GM18502 (cell line): ENCODE measurements around the gene FLVCR2.
"Not testable (repeated sequence)": the region's sequence is repeated elsewhere in the genome, so short reads cannot be mapped to it uniquely, and the experiment has no call there.

Source experiments
- ATAC-seq: cut with Tn5 transposase; IDR thresholded peaks from one replicate; pipeline ENCODE4 v1.9.1; 2021; ENCODE audit warnings: mild to moderate bottlenecking; ENCODE audit not compliant: unreplicated experiment, poor library complexity

The FLVCR2 gene

GRCh38 chr14:75589931-75590330 is 11.5 kb downstream of the FLVCR2 start:
- ATAC-seq: no peak

- ATAC-seq: no peak
Observed at GRCh38 chr14:75591331-75591946, 13.0 kb downstream of the FLVCR2 start.

DNA sequence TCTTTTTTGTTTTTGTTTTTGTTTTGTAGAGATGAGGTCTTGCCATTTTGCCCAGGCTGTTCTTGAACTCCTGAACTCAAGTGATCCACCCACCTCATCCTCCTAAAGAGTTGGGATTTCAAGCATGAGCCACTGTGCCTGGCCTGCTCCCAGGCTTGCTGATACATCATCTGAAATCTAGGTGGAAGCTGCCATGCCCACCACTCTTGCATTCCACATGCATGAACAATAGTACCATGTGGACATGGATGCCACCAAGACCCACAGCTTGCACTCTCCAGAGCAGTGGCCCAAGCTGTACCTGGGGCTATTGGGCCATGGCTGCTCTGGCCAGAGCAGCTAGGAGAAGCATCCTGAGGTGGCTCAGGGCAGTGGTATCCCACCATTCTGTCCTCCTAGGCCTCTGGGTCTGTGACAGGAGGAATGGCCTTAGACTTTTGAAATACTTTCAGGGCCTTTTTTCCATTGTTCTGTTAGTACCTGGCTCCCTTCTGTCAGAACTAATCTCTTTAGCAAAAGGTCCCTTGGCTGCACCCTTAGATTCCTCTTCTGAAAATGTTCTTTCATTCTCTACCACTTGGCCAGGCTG is 13.7 kb downstream of the FLVCR2 start:
- ATAC-seq: no peak

DNA sequence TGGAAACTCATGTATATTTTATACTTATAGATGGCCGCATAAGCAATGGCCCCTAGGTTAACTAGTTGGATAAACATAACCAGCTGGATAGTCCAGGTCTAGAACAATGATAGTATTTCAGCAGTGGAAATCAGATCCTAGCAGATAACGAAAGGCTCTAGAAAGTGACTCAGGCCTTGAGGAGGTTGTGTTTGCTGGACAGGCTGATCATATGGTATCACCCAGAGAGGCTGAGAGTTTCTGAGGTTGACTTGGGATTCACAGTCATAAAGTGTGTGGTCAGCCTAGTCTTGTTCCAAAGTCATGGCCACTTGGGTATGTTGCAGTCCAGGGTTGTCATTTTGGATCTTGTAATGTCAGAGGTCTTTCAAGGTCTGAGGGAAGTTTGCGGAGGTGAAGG is 16.8 kb downstream of the FLVCR2 start:
- ATAC-seq: no peak

GRCh38 chr14:75597149-75597548 is 18.7 kb downstream of the FLVCR2 start:
- no peak for ATAC-seq

- ATAC-seq: not testable (repeated sequence)
Observed at GRCh38 chr14:75600100-75600499, 21.7 kb downstream of the FLVCR2 start.

GRCh38 chr14:75601061-75601460 is 22.6 kb downstream of the FLVCR2 start:
- ATAC-seq: not testable (repeated sequence)

- no peak for ATAC-seq
Observed at GRCh38 chr14:75602503-75602902, 24.1 kb downstream of the FLVCR2 start.

DNA sequence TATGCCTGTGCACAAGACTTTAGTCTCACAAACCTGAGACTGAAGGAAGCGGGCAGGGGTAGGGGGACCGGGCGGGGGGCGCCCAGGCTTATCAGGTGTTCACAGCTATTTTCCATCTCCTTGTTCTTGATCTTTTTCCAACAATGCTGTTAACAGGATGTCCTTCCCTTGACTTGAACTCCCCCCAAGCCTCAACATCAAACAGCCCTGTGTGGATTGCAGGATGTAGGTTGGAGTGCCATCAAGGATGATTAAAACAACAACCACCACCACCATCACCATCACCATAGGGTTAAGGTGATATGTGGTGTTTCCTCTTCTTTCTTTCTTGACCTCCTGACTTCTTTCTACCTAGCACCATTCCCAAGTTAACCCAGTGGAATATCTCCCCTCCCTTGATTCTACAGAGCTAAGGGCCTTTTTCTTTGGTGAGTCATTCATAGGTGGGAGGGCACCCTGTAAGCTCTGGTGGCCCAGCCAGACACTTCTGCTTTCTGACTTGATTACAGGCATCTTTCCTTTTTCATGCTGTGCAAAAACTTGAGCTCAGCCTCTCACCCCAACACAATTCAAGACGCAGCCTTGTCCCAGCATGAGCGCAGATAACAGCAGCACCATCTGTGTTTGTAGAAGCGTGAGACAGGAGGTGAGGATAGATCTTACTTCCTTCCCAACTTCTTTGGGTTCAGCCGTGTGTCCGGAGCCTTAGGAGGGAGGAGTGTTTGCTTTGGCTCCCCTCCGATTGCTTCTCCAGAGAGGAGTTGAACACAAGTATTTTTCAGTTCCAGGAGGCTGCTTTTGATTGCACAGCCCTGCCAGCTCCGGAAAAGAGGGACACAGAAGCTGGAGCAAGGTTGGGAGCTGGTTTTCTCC is 26.8 kb downstream of the FLVCR2 start:
- no peak for ATAC-seq

DNA sequence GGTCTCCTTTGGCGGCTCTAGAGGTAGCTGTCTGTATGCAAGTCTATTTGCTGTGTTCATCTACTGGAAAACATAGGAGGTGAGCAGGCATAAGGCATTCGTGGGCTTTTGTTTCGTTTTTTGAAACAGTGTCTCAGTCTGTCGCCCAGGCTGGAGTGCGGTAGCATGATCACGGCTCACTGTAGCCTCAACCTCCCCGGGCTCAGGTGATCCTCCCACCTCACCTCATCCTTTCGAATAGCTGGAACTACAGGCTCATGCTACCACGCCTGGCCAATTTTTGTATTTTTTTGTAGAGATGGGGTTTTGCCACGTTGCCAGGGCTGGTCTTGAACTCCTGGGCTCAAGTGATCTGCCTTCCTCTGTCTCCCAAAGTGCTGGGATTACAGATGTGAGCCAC is 27.5 kb downstream of the FLVCR2 start:
- ATAC-seq: no peak

GRCh38 chr14:75607044-75607443 is 28.6 kb downstream of the FLVCR2 start:
- no peak for ATAC-seq

GRCh38 chr14:75607842-75608640 is 29.6 kb downstream of the FLVCR2 start:
- ATAC-seq: no peak

DNA sequence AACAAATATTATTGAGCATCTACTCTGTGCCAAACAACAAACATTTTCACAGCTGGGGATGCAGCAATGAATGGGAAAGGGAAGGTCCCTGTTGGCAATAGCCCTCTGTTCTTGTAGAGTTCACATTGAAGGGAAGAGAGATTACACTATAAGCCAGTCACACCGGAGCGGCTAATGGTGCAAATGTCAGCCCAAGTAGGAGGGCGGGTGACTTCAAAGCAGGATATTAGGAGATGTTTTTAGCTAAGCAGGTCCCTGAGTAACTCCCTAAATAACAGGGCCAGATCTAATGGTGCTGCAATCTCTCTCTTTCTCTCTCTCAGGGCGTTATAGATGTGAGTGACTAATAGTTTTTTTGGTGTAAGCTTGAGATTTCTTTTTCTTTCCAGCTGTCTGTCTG is 30.7 kb downstream of the FLVCR2 start:
- no peak for ATAC-seq

DNA sequence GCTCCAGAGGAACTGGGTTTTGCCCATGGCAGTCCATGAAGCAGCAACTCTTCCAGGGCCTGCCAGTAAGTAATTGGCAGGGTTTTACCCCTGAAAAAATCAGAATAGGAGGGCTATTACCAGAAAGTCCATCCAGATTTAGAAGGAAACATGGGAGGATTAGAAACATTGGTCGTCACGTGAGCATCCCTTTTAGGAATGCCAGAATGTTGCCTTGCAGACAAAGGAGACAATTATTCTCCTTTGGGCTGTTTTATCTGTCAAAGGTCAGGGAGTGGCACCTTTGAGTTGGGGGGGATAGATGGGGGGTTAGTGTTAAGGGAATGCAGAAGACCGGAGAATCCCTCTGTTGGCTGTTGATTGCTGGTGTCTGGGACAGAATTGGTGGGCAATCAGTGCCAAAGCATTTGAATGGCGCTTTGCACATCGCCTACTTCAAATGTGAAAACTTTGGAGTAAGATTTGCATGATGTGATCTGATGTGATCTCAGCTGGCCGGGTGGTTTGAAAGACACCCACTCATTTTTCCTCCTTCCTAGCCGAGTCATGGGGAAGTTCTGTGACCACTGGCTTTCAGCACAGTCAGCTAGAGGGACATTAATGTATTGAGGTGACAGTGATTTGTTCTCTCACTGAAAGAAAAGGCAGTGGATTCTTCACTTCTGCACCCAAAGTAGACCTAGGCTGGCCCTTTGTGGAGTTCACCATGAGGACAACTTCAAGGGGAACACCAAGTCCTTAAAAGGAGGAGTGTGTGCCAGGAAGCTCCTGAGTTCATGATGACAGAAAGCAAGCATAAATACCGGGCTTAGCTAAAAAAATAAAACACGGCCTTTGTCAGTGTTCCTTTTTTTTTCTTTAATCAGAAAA is 31.4 kb downstream of the FLVCR2 start:
- ATAC-seq: no peak

DNA sequence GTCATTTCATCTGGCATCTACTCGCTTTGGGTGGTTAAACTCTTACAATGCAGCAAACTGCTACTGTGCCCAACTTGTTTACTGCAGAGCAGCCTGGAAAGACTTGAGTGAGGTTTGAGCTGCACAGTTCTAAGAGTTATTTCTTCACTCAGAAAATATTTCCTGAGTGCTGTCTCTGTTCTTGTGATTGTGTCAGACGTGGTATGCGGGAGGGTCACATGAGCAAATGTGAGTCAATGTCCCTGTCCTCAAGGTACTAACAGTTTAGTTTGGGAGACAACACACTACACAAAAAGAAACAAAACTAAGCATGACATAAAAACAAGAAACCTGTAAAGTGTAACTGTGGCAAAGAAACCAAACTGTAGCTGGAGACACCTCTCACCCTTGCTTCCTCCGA is 32.4 kb downstream of the FLVCR2 start:
- ATAC-seq: no peak

DNA sequence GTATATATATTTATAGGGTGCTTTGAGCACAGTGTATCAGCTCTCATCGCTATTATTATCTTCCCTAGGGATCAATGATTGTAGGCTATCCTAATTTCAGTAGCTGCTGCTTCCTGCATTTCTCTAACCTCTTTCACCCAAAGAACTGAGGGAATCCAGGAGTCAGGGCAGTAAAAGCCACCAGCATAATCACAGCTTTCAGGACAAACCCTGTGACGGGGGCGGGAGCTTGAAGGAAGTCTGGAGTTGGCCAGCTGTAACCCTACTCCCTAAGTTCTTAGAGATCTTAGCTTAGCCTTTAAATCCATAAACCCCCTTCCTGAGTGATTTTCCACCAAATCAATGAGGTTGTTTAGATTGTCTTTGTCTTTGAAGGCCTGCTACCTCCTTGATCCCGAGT is 33.7 kb downstream of the FLVCR2 start:
- no peak for ATAC-seq

GRCh38 chr14:75614179-75614578 is 35.8 kb downstream of the FLVCR2 start:
- no peak for ATAC-seq

GRCh38 chr14:75615200-75615599 is 36.8 kb downstream of the FLVCR2 start:
- ATAC-seq: no peak

GRCh38 chr14:75619548-75619947 is 41.1 kb downstream of the FLVCR2 start:
- ATAC-seq: no peak

GRCh38 chr14:75625034-75625433 is 46.6 kb downstream of the FLVCR2 start:
- no peak for ATAC-seq
